HG03103 (cell line): ENCODE data around the gene NRN1L.

Experiments used
- ATAC-seq: cut with Tn5 transposase; IDR thresholded peaks from one replicate; pipeline ENCODE4 v1.9.1; 2021; ENCODE audit warnings: low read depth; ENCODE audit not compliant: unreplicated experiment

The NRN1L gene

DNA sequence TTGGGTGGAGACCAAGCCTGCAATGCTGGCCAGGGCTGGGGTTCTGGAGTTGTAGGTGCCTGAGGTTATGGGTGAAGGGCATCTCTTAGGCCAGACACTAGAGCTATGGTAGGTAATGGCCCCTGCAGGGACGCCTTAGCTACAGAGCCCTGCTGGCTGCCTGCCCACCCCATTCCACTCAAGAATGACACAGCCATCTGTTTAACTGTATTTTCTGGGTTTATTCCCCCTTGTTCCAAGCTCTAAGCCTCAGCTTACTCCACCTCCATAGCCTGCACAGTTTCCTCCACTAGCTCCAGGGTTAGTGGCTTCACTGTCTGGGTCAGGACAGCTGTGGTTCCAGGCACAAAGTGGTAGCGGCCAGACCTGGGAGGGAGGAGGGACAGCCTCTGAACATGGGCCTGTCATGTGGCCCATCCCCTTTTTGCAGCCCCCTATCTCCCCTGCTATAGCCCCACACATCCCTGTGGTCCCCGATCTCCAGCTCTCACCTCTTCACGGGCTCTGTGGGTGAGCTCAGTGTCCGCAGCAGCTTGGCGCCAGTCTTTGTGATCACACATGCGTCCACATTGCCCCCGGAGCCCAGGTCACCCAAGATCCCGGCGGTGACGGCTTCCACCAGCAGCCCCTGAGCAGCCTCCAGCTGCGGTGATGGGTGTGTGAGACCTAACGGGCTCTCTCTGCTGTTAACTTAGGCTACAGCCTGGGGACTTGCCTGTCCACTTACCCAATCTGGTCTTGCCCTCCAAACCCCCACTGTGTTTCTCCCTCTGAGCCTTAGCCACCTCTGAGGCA lies 49.8 kb downstream of the NRN1L start:
- no peak for ATAC-seq

- no peak for ATAC-seq
Measured at GRCh38 chr16:67935101-67935401, 50.4 kb downstream of the NRN1L start.

GRCh38 chr16:67935402-67936123 lies 50.9 kb downstream of the NRN1L start:
- peak; percentile 84 for ATAC-seq
